Smooth muscle cell of the coronary artery (primary cell): ENCODE measurements around the gene NACAD. TPM values are rescaled to one million over a fixed set of nuclear protein-coding genes. Genes with fewer than 3 reads are reported as not detected.

Experiments
- total RNA-seq: library from RNA; depleted of rRNA; stranded (reverse); fragments of >200 nt; gene quantifications from 2 replicates; pipeline ENCODE4 v1.2.3, GENCODE V29; 2014; ENCODE audit warnings: low replicate concordance

The NACAD gene
- total RNA-seq: 0.47 and 1.3 TPM in 2 replicates

DNA sequence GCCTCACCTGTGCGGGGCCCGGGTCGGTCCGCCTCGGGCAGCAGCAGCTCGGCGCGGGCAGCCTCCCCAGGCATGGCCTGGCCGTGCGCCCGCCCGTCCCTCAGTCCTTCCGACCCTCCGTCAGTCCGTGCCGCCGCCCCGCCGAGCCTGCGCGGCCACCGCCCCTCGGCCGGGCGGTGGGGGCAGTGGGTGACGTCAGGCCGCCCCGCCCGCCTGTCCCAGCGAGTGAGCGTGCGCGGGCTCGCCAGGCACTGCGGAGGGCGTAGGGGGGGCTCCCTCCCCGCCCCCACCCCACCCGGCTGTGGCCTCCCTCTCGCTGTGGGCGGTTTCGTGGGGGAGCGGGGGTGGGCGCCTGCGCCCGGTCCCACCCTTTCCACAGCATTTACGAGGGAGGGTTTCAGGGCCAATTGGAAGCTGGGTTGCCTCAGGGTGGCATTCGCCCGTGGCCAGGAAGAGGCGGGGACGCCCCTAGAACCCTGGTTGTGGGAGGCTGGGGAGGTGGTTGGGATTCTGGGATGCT is at the start of gene NACAD:
NACAD (minus strand) TSS at position 149 of the 520 bp plus-strand sequence; CDS start at position 74, 75 bp downstream.

DNA sequence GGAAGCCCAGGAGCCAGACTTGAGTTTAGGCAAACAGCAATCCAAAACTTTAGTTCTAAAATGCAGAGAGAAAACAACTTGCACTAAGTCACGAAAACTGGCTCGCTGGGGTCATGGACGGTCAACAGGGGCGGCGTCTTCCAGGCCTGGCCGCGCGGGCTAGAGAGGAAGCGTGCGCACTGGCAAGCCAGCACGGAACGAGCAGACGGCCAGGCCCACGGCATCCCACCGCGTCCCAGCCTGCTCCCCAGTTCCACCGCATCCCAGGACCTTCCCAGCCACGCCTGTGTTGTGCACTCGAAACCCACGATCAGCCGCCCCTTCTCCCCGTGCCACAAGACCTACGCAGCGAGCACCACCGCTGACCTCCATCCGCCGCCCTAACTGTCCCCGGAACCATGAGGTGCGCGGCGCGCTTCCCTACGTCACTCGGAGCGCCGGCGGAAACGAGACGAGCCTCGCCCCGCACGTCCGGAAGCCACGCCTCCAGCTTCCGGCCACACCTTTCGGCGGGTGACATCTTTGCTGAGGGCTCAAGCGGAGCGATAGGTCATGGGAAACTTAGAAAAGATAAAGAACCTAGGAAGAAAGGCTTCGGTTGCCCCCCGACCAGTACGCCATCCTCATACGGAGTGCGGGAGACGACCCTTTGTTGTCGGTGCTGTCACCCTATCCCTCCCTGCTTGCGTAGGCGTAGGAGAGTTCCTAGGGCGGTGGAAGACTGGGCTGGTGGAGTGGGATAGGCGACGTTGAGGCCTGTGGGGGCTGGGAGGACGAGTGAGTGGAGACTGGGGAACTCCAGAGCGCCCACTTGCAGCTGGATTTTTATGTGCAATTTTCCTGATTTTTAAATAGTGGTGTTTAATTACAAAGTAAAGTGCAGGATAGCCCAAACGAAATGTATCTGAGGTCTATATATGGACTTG is 22.8 kb upstream of the NACAD start, which contains the start of gene TBRG4:
TBRG4 (minus strand) TSS at position 400 of the 926 bp plus-strand sequence. CDS start 2,460 bp downstream, outside the sequence.

Other genes with a start within 250 kb of the NACAD start
- gene H2AZ2, start 240.9 kb downstream of the NACAD start, total RNA-seq: 194 and 275 TPM in 2 replicates
- gene PURB, start 203.4 kb downstream of the NACAD start, total RNA-seq: 4.6 and 11.8 TPM in 2 replicates
- gene MYO1G, start 110.0 kb downstream of the NACAD start, total RNA-seq: 0.08 TPM in 1 of 2 replicates, not detected in the other
- 61.2 and 70.1 TPM in 2 replicates for gene CCM2, start 88.8 kb downstream of the NACAD start, total RNA-seq
- 38.0 and 60.4 TPM in 2 replicates for gene TBRG4, start 22.7 kb upstream of the NACAD start, total RNA-seq
- not detected in 2 replicates for gene RAMP3, start 68.8 kb upstream of the NACAD start, total RNA-seq